TTC549 (cell line): ENCODE data around the gene ARHGAP9.
"Not testable (repeated sequence)": the region's sequence is repeated elsewhere in the genome, so short reads cannot be mapped to it uniquely, and the experiment has no call there.

Source experiments
- FAIRE-seq: peaks from 2 replicates; lab custom pipeline; 2012; peaks lifted over from hg19 to GRCh38; lab: Jason Lieb, UNC

Gene ARHGAP9

DNA sequence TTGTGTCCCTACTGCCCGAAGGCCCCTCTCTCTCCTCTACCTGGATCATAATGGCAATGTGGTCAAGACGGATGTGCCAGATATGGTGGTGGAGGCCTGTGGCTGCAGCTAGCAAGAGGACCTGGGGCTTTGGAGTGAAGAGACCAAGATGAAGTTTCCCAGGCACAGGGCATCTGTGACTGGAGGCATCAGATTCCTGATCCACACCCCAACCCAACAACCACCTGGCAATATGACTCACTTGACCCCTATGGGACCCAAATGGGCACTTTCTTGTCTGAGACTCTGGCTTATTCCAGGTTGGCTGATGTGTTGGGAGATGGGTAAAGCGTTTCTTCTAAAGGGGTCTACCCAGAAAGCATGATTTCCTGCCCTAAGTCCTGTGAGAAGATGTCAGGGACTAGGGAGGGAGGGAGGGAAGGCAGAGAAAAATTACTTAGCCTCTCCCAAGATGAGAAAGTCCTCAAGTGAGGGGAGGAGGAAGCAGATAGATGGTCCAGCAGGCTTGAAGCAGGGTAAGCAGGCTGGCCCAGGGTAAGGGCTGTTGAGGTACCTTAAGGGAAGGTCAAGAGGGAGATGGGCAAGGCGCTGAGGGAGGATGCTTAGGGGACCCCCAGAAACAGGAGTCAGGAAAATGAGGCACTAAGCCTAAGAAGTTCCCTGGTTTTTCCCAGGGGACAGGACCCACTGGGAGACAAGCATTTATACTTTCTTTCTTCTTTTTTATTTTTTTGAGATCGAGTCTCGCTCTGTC is 22.8 kb downstream of the ARHGAP9 start:
- FAIRE-seq: no peak

DNA sequence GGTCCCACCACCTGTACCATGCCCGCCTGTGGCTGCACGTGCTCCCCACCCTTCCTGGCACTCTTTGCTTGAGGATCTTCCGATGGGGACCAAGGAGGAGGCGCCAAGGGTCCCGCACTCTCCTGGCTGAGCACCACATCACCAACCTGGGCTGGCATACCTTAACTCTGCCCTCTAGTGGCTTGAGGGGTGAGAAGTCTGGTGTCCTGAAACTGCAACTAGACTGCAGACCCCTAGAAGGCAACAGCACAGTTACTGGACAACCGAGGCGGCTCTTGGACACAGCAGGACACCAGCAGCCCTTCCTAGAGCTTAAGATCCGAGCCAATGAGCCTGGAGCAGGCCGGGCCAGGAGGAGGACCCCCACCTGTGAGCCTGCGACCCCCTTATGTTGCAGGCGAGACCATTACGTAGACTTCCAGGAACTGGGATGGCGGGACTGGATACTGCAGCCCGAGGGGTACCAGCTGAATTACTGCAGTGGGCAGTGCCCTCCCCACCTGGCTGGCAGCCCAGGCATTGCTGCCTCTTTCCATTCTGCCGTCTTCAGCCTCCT is 23.4 kb downstream of the ARHGAP9 start:
- no peak for FAIRE-seq

DNA sequence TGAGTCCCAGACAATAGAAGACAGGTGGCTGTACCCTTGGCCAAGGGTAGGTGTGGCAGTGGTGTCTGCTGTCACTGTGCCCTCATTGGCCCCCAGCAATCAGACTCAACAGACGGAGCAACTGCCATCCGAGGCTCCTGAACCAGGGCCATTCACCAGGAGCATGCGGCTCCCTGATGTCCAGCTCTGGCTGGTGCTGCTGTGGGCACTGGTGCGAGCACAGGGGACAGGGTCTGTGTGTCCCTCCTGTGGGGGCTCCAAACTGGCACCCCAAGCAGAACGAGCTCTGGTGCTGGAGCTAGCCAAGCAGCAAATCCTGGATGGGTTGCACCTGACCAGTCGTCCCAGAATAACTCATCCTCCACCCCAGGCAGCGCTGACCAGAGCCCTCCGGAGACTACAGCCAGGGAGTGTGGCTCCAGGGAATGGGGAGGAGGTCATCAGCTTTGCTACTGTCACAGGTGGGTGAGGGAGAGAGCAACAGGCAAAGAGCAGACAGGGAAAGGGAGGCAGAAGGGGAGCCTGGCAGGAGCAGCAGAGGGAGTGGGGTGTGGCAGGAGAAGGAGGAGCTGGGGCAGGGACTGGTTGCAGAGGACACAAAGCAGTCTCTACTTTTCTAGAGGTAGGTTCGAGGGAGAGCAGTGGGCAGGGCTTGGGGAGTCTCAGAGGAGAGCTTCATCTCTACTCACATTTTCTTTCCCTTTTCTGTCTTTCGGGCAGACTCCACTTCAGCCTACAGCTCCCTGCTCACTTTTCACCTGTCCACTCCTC is 24.1 kb downstream of the ARHGAP9 start:
- no peak for FAIRE-seq

DNA sequence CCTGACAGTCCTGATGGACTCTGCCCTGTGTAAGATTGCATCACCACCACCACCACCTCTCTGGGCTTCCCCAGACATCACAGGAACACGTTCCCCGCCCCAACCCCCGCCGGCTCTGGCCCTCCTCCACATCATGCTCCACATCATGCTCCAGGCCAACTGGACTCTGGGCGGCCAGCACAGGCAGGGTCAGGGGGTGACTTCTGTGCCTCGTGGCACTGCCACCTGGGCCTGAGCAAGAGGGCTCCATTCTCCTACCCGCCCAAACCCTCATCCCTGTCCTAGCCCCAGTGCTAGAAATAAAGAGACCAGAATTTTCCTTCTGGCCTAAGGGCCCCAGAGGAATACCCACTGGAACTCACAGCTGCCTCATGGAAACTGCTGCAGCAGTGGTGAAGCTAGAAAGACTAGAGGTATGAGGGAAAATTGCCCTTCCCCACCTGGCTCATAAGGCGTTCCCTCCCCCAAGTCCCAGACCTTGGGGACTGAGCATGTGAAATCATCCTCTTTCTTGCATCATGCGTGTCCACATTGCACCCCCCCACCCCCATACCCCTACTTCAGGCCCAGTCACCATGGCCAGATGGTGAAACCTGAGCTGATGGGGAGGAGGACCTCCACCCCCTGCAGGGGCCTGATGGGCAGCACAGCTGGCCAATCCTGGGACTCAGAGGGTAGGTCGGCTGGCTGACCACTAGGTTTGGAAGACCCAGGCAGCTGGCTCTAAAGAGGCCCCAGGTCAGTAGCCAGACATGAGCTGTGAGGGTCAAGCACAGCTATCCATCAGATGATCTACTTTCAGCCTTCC is 24.9 kb downstream of the ARHGAP9 start, which contains the start of gene INHBE:
TSS of gene INHBE (plus strand) at position 742 of the 808 bp plus-strand sequence. CDS start 230 bp downstream, outside the sequence.
- FAIRE-seq: no peak

DNA sequence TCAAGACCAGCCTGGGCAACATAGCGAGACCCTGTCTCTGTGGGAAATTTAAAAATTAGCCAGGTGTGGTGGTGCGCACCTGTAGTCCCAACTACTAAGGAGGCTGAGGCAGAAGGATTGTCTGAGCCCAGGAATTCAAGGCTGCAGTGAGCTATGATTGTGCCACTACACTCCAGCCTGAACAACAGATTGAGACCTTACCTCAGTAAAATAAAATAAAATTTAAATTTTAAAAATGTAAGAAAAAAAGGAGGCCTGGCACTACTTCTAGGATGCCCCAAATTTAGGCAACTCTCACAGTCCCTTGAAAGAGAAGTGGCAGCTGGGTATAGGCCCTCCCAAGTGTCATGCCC is 25.5 kb downstream of the ARHGAP9 start:
- no peak for FAIRE-seq

DNA sequence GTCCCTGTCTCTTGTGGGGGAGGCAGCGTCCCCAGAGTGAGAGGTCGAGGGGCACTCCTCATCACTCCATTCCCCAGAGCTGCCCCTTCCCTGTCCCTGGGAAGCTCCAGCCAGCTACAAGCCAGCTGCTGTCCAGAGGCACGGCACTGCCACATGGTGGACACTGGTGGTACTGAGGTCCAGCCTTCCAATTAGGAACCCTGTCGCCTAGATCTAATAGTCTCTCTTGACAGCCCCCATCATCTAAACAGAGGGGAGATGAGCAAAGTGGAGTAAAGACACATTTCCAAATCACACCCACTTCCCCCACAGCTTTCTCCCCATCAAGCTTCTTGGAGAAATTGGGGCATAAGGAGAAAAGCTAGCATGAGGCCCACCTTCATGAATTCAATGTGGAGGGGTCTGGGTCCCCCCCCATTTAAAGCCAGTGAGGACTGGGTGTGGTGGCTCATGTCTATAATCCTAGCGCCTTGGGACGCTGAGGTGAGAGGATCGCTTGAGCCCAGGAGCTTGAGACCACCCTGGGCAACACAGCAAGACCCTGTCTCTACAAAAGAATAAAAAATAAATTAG is 26.6 kb downstream of the ARHGAP9 start:
- FAIRE-seq: no peak

DNA sequence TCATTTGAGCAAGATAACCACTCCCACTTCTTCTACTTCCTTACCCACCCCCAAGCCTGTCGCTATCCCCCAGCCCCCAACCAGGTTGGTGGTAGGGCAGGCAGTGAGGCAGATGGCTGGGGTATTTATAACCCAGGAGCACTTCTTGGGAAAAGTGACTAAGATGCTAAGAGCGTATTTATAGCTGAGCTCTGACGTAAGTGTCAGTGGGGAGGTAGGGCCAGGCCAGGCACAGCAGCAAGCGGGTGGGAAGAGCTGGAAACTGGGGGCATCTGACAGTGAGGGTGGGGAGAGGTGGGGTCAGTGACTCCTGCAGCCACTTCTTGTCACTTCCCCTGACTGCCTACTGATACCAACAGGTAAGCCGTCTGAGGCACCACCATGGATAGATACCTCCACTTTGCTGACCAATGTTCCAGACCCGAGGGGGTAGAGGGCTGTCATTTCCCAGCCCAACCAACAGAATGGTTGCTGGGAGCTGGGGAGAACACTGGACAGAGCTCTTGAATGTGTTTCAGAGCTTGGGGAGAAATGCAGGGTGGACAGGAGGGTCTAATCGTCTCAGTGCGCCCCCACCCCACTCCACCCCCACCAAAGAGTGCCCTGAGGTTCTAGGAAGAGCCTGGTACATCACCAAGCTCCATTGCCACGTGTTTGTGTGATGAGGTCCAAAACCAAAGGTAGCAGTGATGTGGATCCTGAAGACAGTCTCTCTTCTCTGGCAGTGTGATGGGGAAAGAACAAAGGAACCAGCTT is 27.3 kb downstream of the ARHGAP9 start:
- FAIRE-seq: no peak

DNA sequence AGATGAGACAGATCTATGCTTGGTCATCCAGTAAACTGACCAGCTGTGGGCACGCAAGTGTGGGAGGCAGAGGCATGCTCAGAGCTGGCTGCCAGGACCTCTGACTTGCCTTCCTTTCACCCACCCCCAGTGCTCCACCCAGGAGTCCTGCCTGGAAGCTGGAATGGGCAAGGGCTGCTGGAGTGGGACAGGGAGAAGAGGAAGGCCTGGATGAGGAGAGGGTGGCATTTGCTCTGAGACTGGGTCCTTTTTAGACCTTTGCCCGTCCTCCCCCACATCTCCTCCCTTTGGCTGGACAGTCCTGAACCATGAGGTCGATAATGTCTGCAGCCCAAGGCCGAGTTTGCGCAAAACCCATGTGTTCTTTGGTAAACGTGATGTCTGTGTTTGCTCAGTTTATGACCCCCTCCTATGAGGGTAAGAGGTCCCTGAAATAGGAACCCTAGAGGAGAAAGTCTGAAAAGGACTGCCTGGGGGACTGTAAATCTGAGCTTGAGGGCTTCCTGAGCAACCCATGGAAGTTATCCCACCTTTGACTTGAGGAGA is 28.4 kb downstream of the ARHGAP9 start:
- no peak for FAIRE-seq

DNA sequence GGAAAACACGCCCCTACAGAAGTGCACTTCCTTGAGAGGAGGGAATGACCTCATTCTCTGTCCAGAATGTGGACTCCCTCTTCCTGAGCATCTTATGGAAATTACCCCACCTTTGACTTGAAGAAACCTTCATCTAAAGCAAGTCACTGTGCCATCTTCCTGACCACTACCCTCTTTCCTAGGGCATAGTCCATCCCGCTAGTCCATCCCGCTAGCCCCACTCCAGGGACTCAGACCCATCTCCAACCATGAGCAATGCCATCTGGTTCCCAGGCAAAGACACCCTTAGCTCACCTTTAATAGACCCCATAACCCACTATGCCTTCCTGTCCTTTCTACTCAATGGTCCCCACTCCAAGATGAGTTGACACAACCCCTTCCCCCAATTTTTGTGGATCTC is 29.6 kb downstream of the ARHGAP9 start:
- no peak for FAIRE-seq

DNA sequence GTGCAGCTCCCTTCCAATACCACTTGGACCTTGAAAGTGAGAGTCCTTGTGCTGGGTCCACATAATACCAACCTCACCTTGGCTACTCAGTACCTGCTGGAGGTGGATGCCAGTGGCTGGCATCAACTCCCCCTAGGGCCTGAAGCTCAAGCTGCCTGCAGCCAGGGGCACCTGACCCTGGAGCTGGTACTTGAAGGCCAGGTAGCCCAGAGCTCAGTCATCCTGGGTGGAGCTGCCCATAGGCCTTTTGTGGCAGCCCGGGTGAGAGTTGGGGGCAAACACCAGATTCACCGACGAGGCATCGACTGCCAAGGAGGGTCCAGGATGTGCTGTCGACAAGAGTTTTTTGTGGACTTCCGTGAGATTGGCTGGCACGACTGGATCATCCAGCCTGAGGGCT is 30.3 kb downstream of the ARHGAP9 start:
- FAIRE-seq: no peak

DNA sequence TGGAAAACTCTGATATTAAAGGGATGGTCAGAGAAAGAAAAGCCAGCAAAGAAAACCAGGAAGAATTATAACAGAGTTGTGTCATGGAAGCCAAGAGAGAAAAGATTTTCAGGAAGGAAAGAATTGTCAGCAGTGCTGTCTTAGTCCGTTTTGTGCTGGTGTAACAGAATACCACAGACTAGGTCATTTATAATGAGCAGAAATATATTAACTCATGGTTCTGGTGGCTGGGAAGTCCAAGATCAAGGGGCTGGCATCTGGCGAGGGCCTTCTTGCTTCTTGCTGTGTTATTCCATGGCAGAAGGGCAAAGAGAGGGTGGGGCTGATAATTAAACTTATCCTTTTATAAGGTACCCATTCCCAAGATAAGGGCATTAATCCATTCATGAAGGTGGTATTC is 31.0 kb downstream of the ARHGAP9 start:
- FAIRE-seq: no peak

DNA sequence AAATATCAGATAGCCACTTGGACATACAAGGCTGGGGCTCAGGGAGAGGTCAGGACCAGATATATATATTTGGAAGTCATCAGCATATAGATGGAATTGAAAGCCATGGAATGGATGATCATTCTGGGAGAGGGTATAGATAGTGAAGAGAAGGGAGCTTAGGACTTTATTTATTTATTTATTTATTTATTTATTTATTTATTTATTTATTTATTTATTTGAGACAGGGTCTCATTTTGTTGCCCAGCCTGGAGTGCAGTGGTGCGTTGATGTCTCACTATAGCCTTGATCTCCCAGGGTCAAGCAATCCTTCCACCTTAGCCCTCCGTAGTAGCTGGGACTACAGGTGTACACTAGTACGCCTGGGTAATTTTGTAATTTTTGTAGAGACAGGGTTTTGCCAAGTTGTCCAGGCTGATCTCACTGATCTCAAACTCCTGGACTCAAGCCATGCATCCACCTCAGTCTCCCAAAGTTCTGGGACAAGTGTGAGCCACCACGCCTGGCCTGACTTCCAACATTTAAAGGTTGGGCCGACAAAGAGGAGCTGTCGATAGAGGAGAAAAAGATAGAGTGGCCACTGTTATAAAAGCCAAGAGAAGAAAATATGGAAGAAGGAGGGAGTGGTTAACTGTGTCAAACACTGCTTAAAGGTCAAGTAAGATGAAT is 33.2 kb downstream of the ARHGAP9 start:
- FAIRE-seq: no peak

DNA sequence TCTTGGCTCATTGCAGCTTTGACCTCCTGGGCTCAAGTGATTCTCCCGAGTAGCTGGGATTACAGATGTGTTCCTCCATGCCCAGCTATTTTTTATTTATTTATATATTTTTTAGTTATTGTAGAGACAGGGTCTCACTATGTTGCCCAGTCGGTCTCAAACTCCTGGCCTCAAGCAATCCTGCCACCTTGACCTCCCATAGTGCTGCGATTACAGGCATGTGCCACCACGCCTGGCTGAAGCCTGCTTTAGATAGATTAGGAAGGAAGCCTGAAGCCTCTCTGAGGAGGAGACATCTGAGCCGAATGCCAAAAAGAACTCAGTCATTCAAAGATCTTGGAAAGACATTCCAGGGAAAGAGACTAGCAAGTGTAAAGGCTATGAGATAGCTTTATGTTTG is 34.9 kb downstream of the ARHGAP9 start:
- FAIRE-seq: no peak

DNA sequence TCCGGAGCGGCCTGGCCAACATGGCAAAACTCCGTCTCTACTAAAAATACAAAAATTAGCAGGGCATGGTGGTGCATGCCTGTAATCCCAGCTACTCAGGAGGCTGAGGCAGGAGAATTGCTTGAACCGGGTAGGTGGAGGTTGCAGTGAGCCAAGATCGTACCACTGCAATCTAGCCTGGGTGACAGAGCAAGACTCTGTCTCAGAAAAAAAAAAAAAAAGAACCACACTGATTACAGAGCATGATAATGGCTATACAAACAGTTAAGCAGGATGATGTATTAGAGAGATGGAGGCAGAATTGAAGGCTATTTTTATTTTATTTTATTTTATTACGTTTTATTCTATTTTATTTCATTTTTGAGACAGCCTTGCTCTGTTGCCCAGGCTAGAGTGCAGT is 35.3 kb downstream of the ARHGAP9 start:
- not testable (repeated sequence) for FAIRE-seq

DNA sequence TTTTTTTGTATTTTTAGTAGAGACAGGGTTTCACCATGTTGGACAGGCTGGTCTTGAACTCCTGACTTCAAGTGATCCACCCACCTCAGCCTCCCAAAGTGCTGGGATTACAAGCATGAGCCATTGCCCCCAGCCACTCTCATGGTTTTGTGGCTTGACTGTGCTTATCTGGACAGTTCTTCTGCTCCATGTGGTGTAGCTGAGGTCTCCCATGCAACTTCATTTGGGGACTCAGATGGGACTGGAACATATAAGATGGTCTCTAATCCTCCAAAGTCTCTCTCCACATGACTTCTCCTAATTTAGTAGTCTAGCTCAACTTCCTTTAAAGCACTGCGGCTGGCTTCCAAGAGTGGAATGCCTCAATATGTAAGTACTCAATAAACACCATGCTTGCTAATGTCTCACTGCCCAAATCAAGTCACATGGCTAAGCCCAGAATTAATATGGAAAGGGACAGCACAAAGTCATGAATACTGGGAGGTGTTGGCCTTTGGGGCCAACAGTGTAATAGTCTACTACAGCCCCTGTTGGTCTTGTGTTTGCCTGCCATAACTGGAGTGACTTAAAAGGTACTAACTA is 37.7 kb downstream of the ARHGAP9 start:
- FAIRE-seq: no peak

DNA sequence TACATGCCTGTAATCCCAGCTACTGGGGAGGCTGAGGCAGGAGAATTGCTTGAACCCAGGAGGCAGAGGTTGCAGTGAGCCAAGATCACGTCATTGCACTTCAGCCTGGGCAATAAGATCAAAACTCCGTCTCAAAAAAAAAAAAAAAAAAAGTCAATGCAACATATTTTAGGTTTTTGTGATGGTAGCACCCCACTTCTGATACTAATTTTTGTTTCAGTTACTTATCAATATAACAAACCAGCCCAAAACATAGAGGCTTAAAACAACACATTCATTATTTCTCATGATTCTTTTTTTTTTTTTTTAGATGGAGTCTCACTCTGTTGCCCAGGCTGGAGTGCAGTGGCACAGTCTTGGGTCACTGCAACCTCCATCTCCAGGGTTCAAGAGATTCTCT is 38.3 kb downstream of the ARHGAP9 start:
- not testable (repeated sequence) for FAIRE-seq

DNA sequence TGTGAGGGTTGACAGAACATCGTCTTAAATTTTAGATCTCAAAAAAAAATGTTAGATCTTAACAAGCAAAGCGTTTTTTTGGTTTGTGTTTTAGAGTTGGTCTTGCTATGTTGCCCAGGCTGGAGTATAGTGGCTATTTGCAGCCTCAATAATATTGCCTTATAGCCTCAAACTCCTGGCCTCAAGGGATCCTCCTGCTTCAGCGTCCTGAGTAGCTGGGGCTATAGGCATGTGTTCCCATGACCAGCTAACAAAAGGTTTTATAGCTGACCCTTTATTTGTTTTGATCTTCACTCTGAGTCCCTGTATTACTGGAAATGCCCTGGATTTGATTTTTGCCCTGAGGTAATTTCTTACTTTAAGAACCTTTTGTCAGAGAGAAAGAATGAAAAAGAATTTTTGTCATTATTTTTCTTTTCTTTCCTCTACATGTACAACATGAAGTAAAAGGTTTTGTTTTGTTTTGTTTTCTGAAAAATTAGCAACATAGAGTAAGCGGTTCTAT is 39.9 kb downstream of the ARHGAP9 start:
- FAIRE-seq: no peak

DNA sequence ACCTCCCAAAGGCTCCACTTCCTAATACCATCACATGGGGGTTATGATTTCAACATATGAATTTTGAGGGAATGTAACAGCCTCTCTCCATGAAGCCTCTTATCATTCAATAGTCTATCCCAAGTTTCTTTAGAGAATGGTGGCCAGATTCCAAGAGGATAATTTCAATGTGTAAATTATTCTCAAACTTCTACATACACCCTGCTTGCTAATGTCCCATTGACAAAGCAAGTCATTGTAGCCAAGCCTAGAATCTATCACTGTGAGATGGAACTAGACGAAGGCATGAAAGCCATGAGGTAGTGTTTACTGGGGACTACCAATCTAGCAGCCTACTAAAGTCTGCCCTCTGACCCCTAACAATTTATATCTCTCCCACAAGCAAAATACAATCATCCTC is 41.3 kb downstream of the ARHGAP9 start:
- no peak for FAIRE-seq

DNA sequence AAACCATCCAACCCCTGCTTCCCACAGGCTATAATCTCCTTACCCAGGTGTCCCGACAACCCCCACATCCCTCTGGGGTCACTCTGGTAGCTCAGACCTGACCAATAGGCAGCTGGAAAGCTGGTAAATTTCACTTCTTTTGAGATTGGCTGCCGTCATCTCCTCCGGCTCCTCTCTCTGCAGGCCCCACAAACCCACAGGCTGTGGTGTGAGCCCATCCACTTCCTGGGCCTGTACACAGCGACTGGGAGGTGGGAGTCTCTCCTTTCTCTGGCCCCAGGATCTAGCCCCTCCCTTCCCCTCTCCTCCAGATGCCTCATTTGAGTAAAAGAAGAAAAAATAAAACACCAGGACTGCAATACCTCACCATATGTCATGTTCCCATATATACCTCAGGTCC is 44.4 kb downstream of the ARHGAP9 start:
- FAIRE-seq: no peak
